NCI-H774 (cell line): Measurements from ENCODE around the gene NEGR1.

Source experiments
- DNase-seq: peaks from one replicate; lab custom pipeline; 2025; lab: John Stamatoyannopoulos, UW

Gene NEGR1

GRCh38 chr1:72230746-72231145 is 51.6 kb downstream of the NEGR1 start:
- no peak for DNase-seq

GRCh38 chr1:72229893-72230292 is 52.4 kb downstream of the NEGR1 start:
- no peak for DNase-seq

GRCh38 chr1:72227667-72228066 is 54.7 kb downstream of the NEGR1 start:
- no peak for DNase-seq

- DNase-seq, result no peak
Observed at GRCh38 chr1:72224506-72224905, 57.8 kb downstream of the NEGR1 start.

GRCh38 chr1:72221811-72222210 is 60.5 kb downstream of the NEGR1 start:
- DNase-seq, result no peak

- DNase-seq, result no peak
Observed at GRCh38 chr1:72218141-72218739, 64.1 kb downstream of the NEGR1 start.

- DNase-seq, result no peak
Observed at GRCh38 chr1:72207059-72207458, 75.3 kb downstream of the NEGR1 start.

GRCh38 chr1:72202761-72203160 is 79.6 kb downstream of the NEGR1 start:
- DNase-seq, result no peak

GRCh38 chr1:72197786-72198185 is 84.6 kb downstream of the NEGR1 start:
- no peak for DNase-seq

GRCh38 chr1:72186733-72187307 is 95.5 kb downstream of the NEGR1 start:
- DNase-seq, result no peak

- no peak for DNase-seq
Observed at GRCh38 chr1:72184099-72184701, 98.1 kb downstream of the NEGR1 start.

GRCh38 chr1:72182859-72183258 is 99.5 kb downstream of the NEGR1 start:
- DNase-seq, result no peak

- DNase-seq, result no peak
Observed at GRCh38 chr1:72178266-72178665, 104.1 kb downstream of the NEGR1 start.

- DNase-seq, result no peak
Observed at GRCh38 chr1:72177711-72178110, 104.6 kb downstream of the NEGR1 start.

GRCh38 chr1:72170246-72170645 is 112.1 kb downstream of the NEGR1 start:
- no peak for DNase-seq

GRCh38 chr1:72166426-72166825 is 115.9 kb downstream of the NEGR1 start:
- DNase-seq, result no peak

- no peak for DNase-seq
Observed at GRCh38 chr1:72150508-72150907, 131.8 kb downstream of the NEGR1 start.

- no peak for DNase-seq
Observed at GRCh38 chr1:72141875-72142274, 140.5 kb downstream of the NEGR1 start.

- no peak for DNase-seq
Observed at GRCh38 chr1:72140222-72140621, 142.1 kb downstream of the NEGR1 start.

- no peak for DNase-seq
Observed at GRCh38 chr1:72137656-72138055, 144.7 kb downstream of the NEGR1 start.

GRCh38 chr1:72129869-72130268 is 152.5 kb downstream of the NEGR1 start:
- DNase-seq, result no peak

- DNase-seq, result no peak
Observed at GRCh38 chr1:72122099-72122880, 160.0 kb downstream of the NEGR1 start.

GRCh38 chr1:72119491-72119890 is 162.8 kb downstream of the NEGR1 start:
- DNase-seq, result no peak
